Thyroid gland (tissue), 4 donors: ENCODE data around the gene GLRX5. TPM values are rescaled to one million over a fixed set of nuclear protein-coding genes. Genes with fewer than 3 reads are reported as not detected.

Source experiments
- DNase-seq, 2 donors: peaks; one replicate each; pipeline ENCODE4 v3.0.0-alpha.2; 2019
- H3K27ac ChIP-seq, 3 donors: fragments of 200-600 bp; sonication (generic); 1 replicate in 2 of 3; 2 replicates in 1 of 3; pipeline ENCODE4 v1.5.1; 2016 to 2019; ENCODE audit warnings: mild to moderate bottlenecking in 1 of 3, moderate library complexity in 1 of 3
- H3K27me3 ChIP-seq: fragments of 200-600 bp; sonication (generic); one replicate; pipeline ENCODE4 v1.5.1; 2019
- H3K36me3 ChIP-seq, 2 donors: fragments of 200-600 bp; sonication (generic); one replicate each; pipeline ENCODE4 v1.5.1; 2016 to 2019
- H3K4me1 ChIP-seq, 2 donors: fragments of 200-600 bp; sonication (generic); one replicate each; pipeline ENCODE4 v1.5.1; 2017 to 2019
- H3K4me3 ChIP-seq, 3 donors: fragments of 200-600 bp; sonication (generic); replicated peaks in 1 of 3; 1 replicate in 2 of 3; 2 replicates in 1 of 3; pipeline ENCODE4 v1.5.1; 2016; ENCODE audit warnings: mild to moderate bottlenecking in 1 of 3
- H3K9me3 ChIP-seq: fragments of 200-600 bp; sonication (generic); one replicate; pipeline ENCODE4 v1.5.1; 2017
- POLR2A ChIP-seq, 2 donors: fragments of 450-650 bp; IDR thresholded peaks; one replicate each; pipeline ENCODE4 v1.6.1; 2017; ENCODE audit warnings: antibody characterized with exemption in 2 of 2, mild to moderate bottlenecking in 2 of 2, moderate library complexity in 1 of 2
- WGBS, 2 donors: methylation state at CpG; one replicate each; pipeline ENCODE4 v1.1.5; 2017; 5-methylcytosine and 5-hydroxymethylcytosine counted together
- intact Hi-C: fragments of 100-400 bp; cut with DNase I; formaldehyde crosslinking; loops from one replicate; pipeline ENCODE4 v1.15.1; 2023
- total RNA-seq, 4 donors: library from RNA; depleted of rRNA; stranded (reverse); fragments of >200 nt; gene quantifications; one replicate each; pipeline ENCODE4 v1.2.3, GENCODE V29; 2016
- TF ChIP-seq, protein P1 (sequence below), 6 experiments: fragments of 200-600 bp in 3 of 6; fragments of 450-650 bp in 3 of 6; sonication (generic) in 3 of 6; IDR thresholded peaks; one replicate each; pipeline ENCODE4 v1.5.1; 2016 to 2019; ENCODE audit warnings: antibody characterized with exemption in 6 of 6, mild to moderate bottlenecking in 2 of 6, inconsistent platforms in 1 of 6, moderate library complexity in 1 of 6

The GLRX5 gene
- total RNA-seq, 4 donors from 2014 or later, result 33.9 to 64.1 (median 41.3) TPM

DNA sequence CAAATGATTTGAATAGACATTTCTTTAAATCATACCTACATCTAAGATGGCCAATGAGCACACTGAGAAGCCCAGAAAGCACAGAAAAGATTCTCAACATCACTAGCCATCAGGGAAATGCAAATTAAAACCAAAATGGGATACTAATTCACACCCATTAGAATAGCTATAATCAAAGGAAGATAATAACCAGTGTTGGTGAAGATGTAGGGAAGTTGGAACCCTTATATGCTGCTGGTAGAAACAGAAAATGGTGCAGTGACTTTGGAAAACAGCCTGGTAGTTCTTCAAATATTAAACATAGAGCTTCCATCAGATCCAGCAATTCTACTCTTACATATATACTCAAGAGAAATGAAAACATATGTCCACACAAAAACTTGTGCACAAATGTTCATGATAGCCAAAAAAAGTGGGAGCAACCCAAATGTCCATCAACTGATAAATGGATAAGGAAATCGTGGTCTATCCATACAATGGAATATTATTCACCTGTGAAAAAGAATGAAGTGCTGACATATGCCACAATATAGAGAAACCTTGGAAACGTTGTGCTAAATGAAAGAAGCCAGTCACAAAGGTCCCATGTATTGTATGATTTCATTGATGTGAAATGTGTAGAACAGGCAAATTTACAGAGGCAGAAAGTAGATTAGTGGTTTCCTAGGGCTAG is 42.8 kb upstream of the GLRX5 start:
- 86 to 94% methylated on average over 2 of the region's 2 CpGs for whole genome bisulfite sequencing, 2 donors
- intact Hi-C loops, result no loop called here
- no peaks in the 10 kb centered on the region for H3K27me3 ChIP-seq
- TF ChIP-seq, protein P1, sequence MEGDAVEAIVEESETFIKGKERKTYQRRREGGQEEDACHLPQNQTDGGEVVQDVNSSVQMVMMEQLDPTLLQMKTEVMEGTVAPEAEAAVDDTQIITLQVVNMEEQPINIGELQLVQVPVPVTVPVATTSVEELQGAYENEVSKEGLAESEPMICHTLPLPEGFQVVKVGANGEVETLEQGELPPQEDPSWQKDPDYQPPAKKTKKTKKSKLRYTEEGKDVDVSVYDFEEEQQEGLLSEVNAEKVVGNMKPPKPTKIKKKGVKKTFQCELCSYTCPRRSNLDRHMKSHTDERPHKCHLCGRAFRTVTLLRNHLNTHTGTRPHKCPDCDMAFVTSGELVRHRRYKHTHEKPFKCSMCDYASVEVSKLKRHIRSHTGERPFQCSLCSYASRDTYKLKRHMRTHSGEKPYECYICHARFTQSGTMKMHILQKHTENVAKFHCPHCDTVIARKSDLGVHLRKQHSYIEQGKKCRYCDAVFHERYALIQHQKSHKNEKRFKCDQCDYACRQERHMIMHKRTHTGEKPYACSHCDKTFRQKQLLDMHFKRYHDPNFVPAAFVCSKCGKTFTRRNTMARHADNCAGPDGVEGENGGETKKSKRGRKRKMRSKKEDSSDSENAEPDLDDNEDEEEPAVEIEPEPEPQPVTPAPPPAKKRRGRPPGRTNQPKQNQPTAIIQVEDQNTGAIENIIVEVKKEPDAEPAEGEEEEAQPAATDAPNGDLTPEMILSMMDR (IDR thresholded peaks at IDR 0.05), result no peak
- no peak for TF ChIP-seq POLR2A (IDR thresholded peaks at IDR 0.05)
- H3K9me3 ChIP-seq, result no peaks in the 10 kb centered on the region
- no peak overlapping the region for H3K4me3 ChIP-seq
- peaks cover 22 to 36% of the 10 kb centered on the region in 2 donors for H3K4me1 ChIP-seq
- no peak for DNase-seq
- no peak overlapping the region for H3K27ac ChIP-seq
- no peaks in the 10 kb centered on the region for H3K36me3 ChIP-seq

DNA sequence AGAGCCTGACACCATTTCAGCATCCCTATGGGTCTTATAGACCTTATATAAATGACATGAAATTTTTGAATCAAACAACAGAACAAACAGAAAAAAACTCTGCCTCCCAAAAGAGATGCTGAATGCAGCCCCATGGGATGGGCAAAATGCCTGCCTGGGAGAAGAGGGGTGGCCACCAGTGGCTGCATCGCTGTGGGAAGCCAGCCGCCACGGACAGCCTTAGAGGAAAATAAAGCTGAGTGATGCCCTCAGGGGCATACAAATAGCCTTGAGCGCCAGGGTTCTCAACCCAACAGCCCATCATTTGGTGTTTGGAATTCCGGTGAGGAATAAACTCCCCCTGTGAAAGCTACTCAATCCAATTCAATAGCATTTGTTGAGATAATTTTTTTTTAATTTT is 41.3 kb upstream of the GLRX5 start:
- TF ChIP-seq POLR2A (IDR thresholded peaks at IDR 0.05), result no peak
- TF ChIP-seq, protein P1 (IDR thresholded peaks at IDR 0.05), result no peak
- 95 to 96% methylated on average over 5 of the region's 5 CpGs for WGBS, 2 donors
- H3K4me3 ChIP-seq, result no peak overlapping the region
- H3K27me3 ChIP-seq, result no peaks in the 10 kb centered on the region
- DNase-seq, result no peak
- peaks cover 36 to 51% of the 10 kb centered on the region in 2 donors for H3K4me1 ChIP-seq
- H3K9me3 ChIP-seq, result no peaks in the 10 kb centered on the region
- H3K36me3 ChIP-seq, result no peaks in the 10 kb centered on the region
- no peak overlapping the region for H3K27ac ChIP-seq
- intact Hi-C loops, result no loop called here

DNA sequence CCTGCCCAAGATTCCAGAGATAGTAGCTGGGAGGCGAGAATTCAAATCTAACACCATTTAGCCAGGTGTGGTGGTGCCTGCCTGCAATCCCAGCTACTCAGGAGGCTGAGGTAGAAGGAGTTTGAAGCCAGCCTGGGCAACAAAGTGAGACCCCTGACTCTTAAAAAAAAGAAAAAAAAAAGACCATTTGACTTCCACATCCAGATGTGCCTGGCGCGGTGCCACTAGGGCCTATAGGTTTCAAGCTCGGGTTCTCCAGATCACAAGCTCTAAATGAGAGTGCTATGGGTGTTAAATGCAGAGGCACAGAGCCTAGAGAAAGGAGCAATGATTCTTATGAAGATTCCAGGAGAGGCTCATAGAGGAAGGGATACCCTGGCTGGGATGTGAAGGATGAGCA is 40.9 kb upstream of the GLRX5 start:
- no peaks in the 10 kb centered on the region for H3K36me3 ChIP-seq
- WGBS, 2 donors, result 87 to 91% methylated on average over 4 of the region's 4 CpGs
- H3K27me3 ChIP-seq, result no peaks in the 10 kb centered on the region
- no peak overlapping the region for H3K27ac ChIP-seq
- intact Hi-C loops, result no loop called here
- no peak for DNase-seq
- H3K9me3 ChIP-seq, result no peaks in the 10 kb centered on the region
- no peak for TF ChIP-seq POLR2A (IDR thresholded peaks at IDR 0.05)
- TF ChIP-seq, protein P1 (IDR thresholded peaks at IDR 0.05), result no peak
- peaks cover 35 to 52% of the 10 kb centered on the region in 2 donors for H3K4me1 ChIP-seq
- no peak overlapping the region for H3K4me3 ChIP-seq

DNA sequence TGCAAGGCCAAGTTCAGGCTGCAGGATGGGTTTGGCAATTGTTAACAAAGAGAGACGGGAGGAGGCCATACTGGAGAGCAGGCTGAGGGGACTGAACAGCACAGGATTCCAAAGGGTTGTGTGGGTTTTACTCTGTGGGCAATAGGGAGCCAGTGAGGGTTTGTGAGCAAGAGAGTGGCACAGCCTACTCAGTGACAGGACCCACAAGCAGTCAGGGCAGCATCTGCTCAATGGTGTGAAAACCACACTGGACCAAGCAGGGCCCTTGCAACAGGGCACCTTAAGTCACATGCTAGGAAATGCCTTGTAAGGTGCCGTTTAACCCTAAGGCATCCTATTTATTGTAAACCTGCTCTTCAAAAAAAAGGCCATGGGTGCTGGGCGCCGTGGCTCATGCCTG is 40.4 kb upstream of the GLRX5 start:
- Histone ChIP-seq H3K36me3 (no peaks in the 10 kb centered on the region), H3K4me3 (no peak overlapping the region), H3K27me3 (no peaks in the 10 kb centered on the region), H3K27ac (no peak overlapping the region), H3K4me1 (peaks cover 31 to 49% of the 10 kb centered on the region in 2 donors), H3K9me3 (no peaks in the 10 kb centered on the region)
- no peak for DNase-seq
- no peak for TF ChIP-seq POLR2A (IDR thresholded peaks at IDR 0.05)
- TF ChIP-seq, protein P1 (IDR thresholded peaks at IDR 0.05), result no peak
- WGBS, 2 donors, result 84 to 90% methylated on average over 4 of the region's 4 CpGs
- intact Hi-C loops, result no loop called here

- no peak overlapping the region for H3K4me3 ChIP-seq
- WGBS, 2 donors, result 89 to 98% methylated on average over 3 of the region's 3 CpGs
- H3K36me3 ChIP-seq, result no peaks in the 10 kb centered on the region
- H3K4me1 ChIP-seq, result peaks cover 31 to 45% of the 10 kb centered on the region in 2 donors
- no peaks in the 10 kb centered on the region for H3K9me3 ChIP-seq
- intact Hi-C loops, result no loop called here
- H3K27ac ChIP-seq, result no peak overlapping the region
- no peaks in the 10 kb centered on the region for H3K27me3 ChIP-seq
- TF ChIP-seq POLR2A (IDR thresholded peaks at IDR 0.05), result no peak
- TF ChIP-seq, protein P1 (IDR thresholded peaks at IDR 0.05), result no peak
- no peak for DNase-seq
These were observed 39.8 kb upstream of the GLRX5 start for GRCh38 chr14:95495076-95495475.
